Kidney tubule cell (primary cell): Measurements from ENCODE around the gene NCCRP1.
A peak's percentile ranks its signal among the peaks of the same experiment; 100 is the strongest.

Experiments
- DNase-seq: peaks from one replicate; pipeline ENCODE4 v3.0.0-alpha.2; 2018; ENCODE audit warnings: low spot score

Gene NCCRP1

GRCh38 chr19:39196860-39197562 is at the start of gene NCCRP1:
TSS of gene NCCRP1 (plus strand) at chr19:39196964. CDS start at chr19:39196983, 19 bp downstream.
- no peak for DNase-seq

GRCh38 chr19:39147480-39147879 is 49.3 kb upstream of the NCCRP1 start:
- no peak for DNase-seq

- DNase-seq = no peak
Observed at GRCh38 chr19:39148939-39149529, 47.7 kb upstream of the NCCRP1 start.

- no peak for DNase-seq
Observed at GRCh38 chr19:39150235-39150634, 46.5 kb upstream of the NCCRP1 start.

- no peak for DNase-seq
Observed at GRCh38 chr19:39150807-39151600, 45.8 kb upstream of the NCCRP1 start.

- DNase-seq = no peak
Observed at GRCh38 chr19:39152066-39152465, 44.7 kb upstream of the NCCRP1 start.

GRCh38 chr19:39154100-39154628 is 42.6 kb upstream of the NCCRP1 start:
- no peak for DNase-seq

- DNase-seq = peak; percentile 72
Observed at GRCh38 chr19:39154629-39155100, 42.1 kb upstream of the NCCRP1 start.

GRCh38 chr19:39155114-39155700 is 41.6 kb upstream of the NCCRP1 start:
- DNase-seq = no peak

GRCh38 chr19:39155741-39156140 is 41.0 kb upstream of the NCCRP1 start:
- no peak for DNase-seq

- peak; percentile 47 for DNase-seq
Observed at GRCh38 chr19:39156326-39157230, 40.2 kb upstream of the NCCRP1 start.

- DNase-seq = no peak
Observed at GRCh38 chr19:39157275-39157996, 39.3 kb upstream of the NCCRP1 start.

- no peak for DNase-seq
Observed at GRCh38 chr19:39157997-39158389, 38.8 kb upstream of the NCCRP1 start.

- DNase-seq = no peak
Observed at GRCh38 chr19:39158646-39159260, 38.0 kb upstream of the NCCRP1 start.

GRCh38 chr19:39160523-39160861 is 36.3 kb upstream of the NCCRP1 start:
- DNase-seq = no peak

GRCh38 chr19:39160889-39161672 is 35.7 kb upstream of the NCCRP1 start:
- peak; percentile 18 for DNase-seq

- DNase-seq = no peak
Observed at GRCh38 chr19:39162441-39163043, 34.2 kb upstream of the NCCRP1 start.

GRCh38 chr19:39163621-39164020 is 33.1 kb upstream of the NCCRP1 start:
- no peak for DNase-seq

- DNase-seq = no peak
Observed at GRCh38 chr19:39164289-39164688, 32.5 kb upstream of the NCCRP1 start.
